HepG2 (cell line): ENCODE results near the gene CLIC1. TPM values are rescaled to one million over a fixed set of nuclear protein-coding genes. Genes with fewer than 3 reads are reported as not detected.

ENCODE experiments used
- ADNP ChIP-seq: sonication (generic); formaldehyde crosslinking; IDR thresholded peaks from 2 replicates; pipeline ENCODE4 v1.4.0; 2020; ENCODE audit warnings: missing genetic modification reagents
- AGO1 ChIP-seq: fragments of 200-400 bp; formaldehyde crosslinking; IDR thresholded peaks from 2 replicates; pipeline ENCODE4 v1.6.1; 2017; ENCODE audit warnings: mild to moderate bottlenecking, low read depth, low read length, moderate library complexity; ENCODE audit not compliant: poor library complexity, severe bottlenecking
- CAMTA2 ChIP-seq: sonication (generic); formaldehyde crosslinking; IDR thresholded peaks from 2 replicates; pipeline ENCODE4 v1.4.0; 2020; ENCODE audit warnings: mild to moderate bottlenecking, missing genetic modification reagents, borderline replicate concordance
- DR1 ChIP-seq: sonication (generic); formaldehyde crosslinking; IDR thresholded peaks from 2 replicates; pipeline ENCODE4 v1.8.0; 2021; ENCODE audit warnings: mild to moderate bottlenecking, missing genetic modification reagents, inconsistent platforms
- ELF4 ChIP-seq: sonication (generic); formaldehyde crosslinking; IDR thresholded peaks from 2 replicates; pipeline ENCODE4 v1.5.0; 2020; ENCODE audit warnings: missing genetic modification reagents, mild to moderate bottlenecking, moderate library complexity, borderline replicate concordance
- JDP2 ChIP-seq: sonication (generic); formaldehyde crosslinking; IDR thresholded peaks from 2 replicates; pipeline ENCODE4 v1.8.1; 2022; ENCODE audit warnings: missing genetic modification reagents, borderline replicate concordance
- NFATC3 ChIP-seq: sonication (generic); formaldehyde crosslinking; IDR thresholded peaks from 2 replicates; pipeline ENCODE4 v1.5.1; 2020; ENCODE audit warnings: mild to moderate bottlenecking, missing genetic modification reagents
- NONO ChIP-seq, 2 experiments: fragments of 450-650 bp in 1 of 2; sonication (generic) in 1 of 2; formaldehyde crosslinking in 1 of 2; IDR thresholded peaks in 1 of 2; conservative IDR thresholded peaks in 1 of 2; 2 replicates each; pipeline versions ENCODE4 v1.6.1 to v1.8.0; 2017 to 2022; ENCODE audit warnings: mild to moderate bottlenecking in 1 of 2, missing genetic modification reagents in 1 of 2, moderate library complexity in 1 of 2
- REL ChIP-seq: sonication (generic); formaldehyde crosslinking; conservative IDR thresholded peaks from 2 replicates; pipeline ENCODE4 v1.8.0; 2022; ENCODE audit warnings: mild to moderate bottlenecking, missing genetic modification reagents, moderate library complexity
- SMC3 ChIP-seq: IDR thresholded peaks from 2 replicates; pipeline ENCODE4 v1.6.1; 2011; ENCODE audit warnings: low read length, improper control_type of control experiment
- STAT6 ChIP-seq: sonication (generic); formaldehyde crosslinking; IDR thresholded peaks from 2 replicates; pipeline ENCODE4 v1.4.0; 2020; ENCODE audit warnings: missing genetic modification reagents, mild to moderate bottlenecking, borderline replicate concordance
- ZNF564 ChIP-seq: sonication (generic); formaldehyde crosslinking; IDR thresholded peaks from 2 replicates; pipeline ENCODE4 v1.8.1; 2023; ENCODE audit warnings: mild to moderate bottlenecking, missing genetic modification reagents
- ZNF788 ChIP-seq: sonication (generic); formaldehyde crosslinking; IDR thresholded peaks from 2 replicates; pipeline ENCODE4 v1.5.0; 2020; ENCODE audit warnings: mild to moderate bottlenecking, missing genetic modification reagents, borderline replicate concordance
- ZXDC ChIP-seq: sonication (generic); formaldehyde crosslinking; IDR thresholded peaks from 2 replicates; pipeline ENCODE4 v1.5.0; 2020; ENCODE audit warnings: mild to moderate bottlenecking, missing genetic modification reagents
- polyA plus RNA-seq, 8 experiments: library from polyadenylated mRNA; depleted of rRNA in 3 of 8; stranded (reverse) in 7 of 8; unstranded in 1 of 8; fragments of >200 nt; fragmentation: Illumina TruSeq in 4 of 8; extraction: Trizol in 4 of 8; gene quantifications; 2 replicates each; pipeline versions ENCODE4 v1.2.1 to v1.2.3, GENCODE V29; 2011 to 2016; ENCODE audit warnings: low read depth in 4 of 8, missing spikeins in 1 of 8, mixed read lengths in 1 of 8; ENCODE audit not compliant: insufficient read depth in 1 of 8
- total RNA-seq, 5 experiments: library from RNA; depleted of rRNA; stranded (reverse); fragments of >200 nt; fragmentation: Illumina TruSeq; extraction: Trizol; gene quantifications; 2 replicates each; pipeline ENCODE4 v1.2.3, GENCODE V29; 2016; ENCODE audit warnings: low read depth in 1 of 5
- TF ChIP-seq, protein P1 (sequence below): sonication (generic); formaldehyde crosslinking; IDR thresholded peaks from 2 replicates; pipeline ENCODE4 v1.4.0; 2020; ENCODE audit warnings: missing genetic modification reagents

Gene CLIC1
- total and polyA plus RNA-seq, 2 of the 13 experiments (the other 11 are each of a cell fraction or from before 2014, with no cell fraction given), result 602 to 891 TPM

DNA sequence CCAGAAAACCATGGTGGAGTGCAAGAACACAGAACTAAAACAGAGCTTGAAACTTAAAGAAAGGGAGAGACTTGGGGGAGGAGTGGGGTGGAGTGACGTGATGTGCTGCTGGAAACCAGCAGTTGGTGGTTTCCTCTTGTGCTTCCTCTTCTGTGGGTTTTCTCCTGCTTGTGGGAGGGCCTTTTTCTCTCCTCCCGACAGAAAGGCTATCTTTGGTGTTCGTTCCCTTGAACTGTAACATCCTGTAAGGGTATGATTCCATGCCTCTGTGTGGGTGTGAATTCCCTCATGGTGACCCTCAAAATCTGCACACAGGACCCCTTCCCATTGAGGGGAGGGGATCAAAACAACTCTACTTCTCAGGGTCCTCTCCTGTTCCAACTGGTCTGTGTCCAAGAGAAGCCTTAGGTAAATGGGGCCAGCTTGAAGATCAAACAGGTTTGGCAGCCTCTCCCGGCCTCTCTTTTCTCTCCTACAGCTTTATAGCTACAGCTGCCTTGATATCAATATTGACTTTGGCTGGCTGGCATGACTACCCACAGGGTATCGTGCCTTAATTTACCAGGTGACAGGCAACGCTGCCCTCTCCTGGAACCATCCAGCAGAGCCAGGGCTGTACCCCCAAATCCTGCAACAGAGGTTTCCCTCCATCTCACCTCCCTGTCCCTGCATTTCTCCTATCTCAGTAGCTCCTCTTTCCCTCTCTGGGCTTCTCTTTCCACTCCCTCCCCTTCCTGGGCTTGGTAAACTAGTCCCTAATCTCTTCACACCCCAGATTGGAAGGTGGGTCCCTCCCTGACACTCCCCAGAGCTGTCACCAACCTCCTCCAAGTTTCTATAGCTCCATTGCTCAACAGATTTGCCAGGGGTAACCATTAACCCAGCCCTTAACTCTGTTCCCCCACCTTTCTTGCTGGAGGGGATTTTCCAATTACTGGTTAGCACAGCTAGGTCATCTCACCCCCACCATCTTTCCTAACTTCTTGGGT, 2.0 kb upstream of the CLIC1 start (continued):
- TF ChIP-seq DR1 (CRISPR knock-in tag), result no peak; the same call in 1 of the 2 replicates
- TF ChIP-seq ELF4 (CRISPR knock-in tag), result 0 out of 2 replicates have a peak, but pooled peaks have one; percentile 29
- TF ChIP-seq, protein P1, sequence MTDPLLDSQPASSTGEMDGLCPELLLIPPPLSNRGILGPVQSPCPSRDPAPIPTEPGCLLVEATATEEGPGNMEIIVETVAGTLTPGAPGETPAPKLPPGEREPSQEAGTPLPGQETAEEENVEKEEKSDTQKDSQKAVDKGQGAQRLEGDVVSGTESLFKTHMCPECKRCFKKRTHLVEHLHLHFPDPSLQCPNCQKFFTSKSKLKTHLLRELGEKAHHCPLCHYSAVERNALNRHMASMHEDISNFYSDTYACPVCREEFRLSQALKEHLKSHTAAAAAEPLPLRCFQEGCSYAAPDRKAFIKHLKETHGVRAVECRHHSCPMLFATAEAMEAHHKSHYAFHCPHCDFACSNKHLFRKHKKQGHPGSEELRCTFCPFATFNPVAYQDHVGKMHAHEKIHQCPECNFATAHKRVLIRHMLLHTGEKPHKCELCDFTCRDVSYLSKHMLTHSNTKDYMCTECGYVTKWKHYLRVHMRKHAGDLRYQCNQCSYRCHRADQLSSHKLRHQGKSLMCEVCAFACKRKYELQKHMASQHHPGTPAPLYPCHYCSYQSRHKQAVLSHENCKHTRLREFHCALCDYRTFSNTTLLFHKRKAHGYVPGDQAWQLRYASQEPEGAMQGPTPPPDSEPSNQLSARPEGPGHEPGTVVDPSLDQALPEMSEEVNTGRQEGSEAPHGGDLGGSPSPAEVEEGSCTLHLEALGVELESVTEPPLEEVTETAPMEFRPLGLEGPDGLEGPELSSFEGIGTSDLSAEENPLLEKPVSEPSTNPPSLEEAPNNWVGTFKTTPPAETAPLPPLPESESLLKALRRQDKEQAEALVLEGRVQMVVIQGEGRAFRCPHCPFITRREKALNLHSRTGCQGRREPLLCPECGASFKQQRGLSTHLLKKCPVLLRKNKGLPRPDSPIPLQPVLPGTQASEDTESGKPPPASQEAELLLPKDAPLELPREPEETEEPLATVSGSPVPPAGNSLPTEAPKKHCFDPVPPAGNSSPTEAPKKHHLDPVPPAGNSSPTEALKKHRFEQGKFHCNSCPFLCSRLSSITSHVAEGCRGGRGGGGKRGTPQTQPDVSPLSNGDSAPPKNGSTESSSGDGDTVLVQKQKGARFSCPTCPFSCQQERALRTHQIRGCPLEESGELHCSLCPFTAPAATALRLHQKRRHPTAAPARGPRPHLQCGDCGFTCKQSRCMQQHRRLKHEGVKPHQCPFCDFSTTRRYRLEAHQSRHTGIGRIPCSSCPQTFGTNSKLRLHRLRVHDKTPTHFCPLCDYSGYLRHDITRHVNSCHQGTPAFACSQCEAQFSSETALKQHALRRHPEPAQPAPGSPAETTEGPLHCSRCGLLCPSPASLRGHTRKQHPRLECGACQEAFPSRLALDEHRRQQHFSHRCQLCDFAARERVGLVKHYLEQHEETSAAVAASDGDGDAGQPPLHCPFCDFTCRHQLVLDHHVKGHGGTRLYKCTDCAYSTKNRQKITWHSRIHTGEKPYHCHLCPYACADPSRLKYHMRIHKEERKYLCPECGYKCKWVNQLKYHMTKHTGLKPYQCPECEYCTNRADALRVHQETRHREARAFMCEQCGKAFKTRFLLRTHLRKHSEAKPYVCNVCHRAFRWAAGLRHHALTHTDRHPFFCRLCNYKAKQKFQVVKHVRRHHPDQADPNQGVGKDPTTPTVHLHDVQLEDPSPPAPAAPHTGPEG (CRISPR knock-in tag), result 0 out of 2 replicates have a peak, but pooled peaks have one; percentile 46
- TF ChIP-seq ZXDC (CRISPR knock-in tag), result no peak
- TF ChIP-seq NFATC3 (CRISPR knock-in tag), result no peak
- peak; percentile 77; the same call in 1 of the 2 replicates for TF ChIP-seq CAMTA2
- 0 out of 2 replicates have a peak, but pooled peaks have one; percentile 46 for TF ChIP-seq ZNF564 (CRISPR knock-in tag)
- TF ChIP-seq ADNP, result no peak
- no peak for TF ChIP-seq JDP2 (CRISPR knock-in tag)
- 0 out of 2 replicates have a peak, but pooled peaks have one; percentile 10 for TF ChIP-seq SMC3
- TF ChIP-seq REL, result no peak; the same call in 1 of the 2 replicates
- TF ChIP-seq ZNF788 (CRISPR knock-in tag), result peak; percentile 81; the same call in 1 of the 2 replicates
- TF ChIP-seq STAT6 (CRISPR knock-in tag), result no peak
- no peak for TF ChIP-seq NONO (IDR thresholded peaks at IDR 0.05)
- TF ChIP-seq NONO (CRISPR knock-in tag; conservative IDR thresholded peaks at IDR 0.05), result peak; percentile 84
- no peak for TF ChIP-seq AGO1
